Panc1 (cell line): Measurements from ENCODE around the gene RSPH4A. TPM values are rescaled to one million over a fixed set of nuclear protein-coding genes. Genes with fewer than 3 reads are reported as not detected.

Experiments
- ATAC-seq: fragments of 200-7000 bp; cut with Tn5 transposase; 2 replicates; pipeline ENCODE4 v1.9.1; 2020; ENCODE audit warnings: mild to moderate bottlenecking, moderate library complexity
- BruUV-seq: library from RNA; stranded (reverse); fragments of 400-500 nt; replicated peaks from 2 replicates; lab custom pipeline; 2021; lab: Mats Ljungman, UMichigan
- CTCF ChIA-PET: fragments of 300-600 bp; sonication (Branson Sonifier 250); formaldehyde crosslinking; loops from one replicate; lab custom pipeline; 2022; ENCODE audit warnings: antibody characterized with exemption; lab: Charles Lee
- POLR2A ChIA-PET: fragments of 300-600 bp; sonication (Branson Sonifier 250); formaldehyde crosslinking; loops from one replicate; lab custom pipeline; 2022; ENCODE audit warnings: antibody characterized with exemption; lab: Charles Lee
- DNase-seq: peaks from one replicate; pipeline ENCODE4 v3.0.0-alpha.2; 2010; ENCODE audit warnings: low read depth, low spot score
- H3K27ac ChIP-seq: 2 replicates; pipeline ENCODE4 v1.5.1; 2011; ENCODE audit warnings: mild to moderate bottlenecking, low read length, inconsistent platforms
- H3K27me3 ChIP-seq: fragments of 200-500 bp; sonication (Bioruptor generic); 2 replicates; pipeline ENCODE4 v1.6.0; 2014; ENCODE audit warnings: low read length, inconsistent platforms; ENCODE audit not compliant: control insufficient read depth, insufficient read depth
- H3K36me3 ChIP-seq: fragments of 200-500 bp; sonication (Bioruptor generic); 2 replicates; pipeline ENCODE4 v1.5.1; 2014; ENCODE audit warnings: inconsistent platforms, mild to moderate bottlenecking, low read length, moderate library complexity; ENCODE audit not compliant: control insufficient read depth, insufficient read depth
- H3K4me1 ChIP-seq: 2 replicates; pipeline ENCODE4 v1.5.1; 2011; ENCODE audit warnings: inconsistent platforms, mild to moderate bottlenecking, low read length, moderate library complexity; ENCODE audit not compliant: control insufficient read depth, insufficient read depth
- H3K4me3 ChIP-seq, 2 experiments: 2 replicates each; pipeline ENCODE4 v1.5.1; 2011 to 2012; ENCODE audit warnings: low read depth in 2 of 2, low read length in 2 of 2, mild to moderate bottlenecking in 2 of 2, inconsistent platforms in 1 of 2, moderate library complexity in 1 of 2
- H3K9me3 ChIP-seq: fragments of 200-500 bp; sonication (Bioruptor generic); 2 replicates; pipeline ENCODE4 v1.5.1; 2014; ENCODE audit warnings: low read depth, mild to moderate bottlenecking, inconsistent platforms, low read length, moderate library complexity; ENCODE audit not compliant: control insufficient read depth, insufficient read depth
- POLR2AphosphoS5 ChIP-seq: IDR thresholded peaks from 2 replicates; pipeline ENCODE4 v1.6.1; 2012; ENCODE audit warnings: mild to moderate bottlenecking, low read depth, low read length, moderate library complexity
- SIN3A ChIP-seq: IDR thresholded peaks from 2 replicates; pipeline ENCODE4 v1.6.1; 2012; ENCODE audit warnings: low read depth, mild to moderate bottlenecking, low read length, moderate library complexity, borderline replicate concordance; ENCODE audit not compliant: insufficient read depth
- TCF7L2 ChIP-seq: IDR thresholded peaks from 2 replicates; pipeline ENCODE4 v1.6.1; 2011; ENCODE audit warnings: mild to moderate bottlenecking, low read depth, low read length, inconsistent platforms
- in situ Hi-C: cut with HindIII; loops from 2 replicates; pipeline ENCODE4 v1.10.0; 2016; ENCODE audit warnings: low sequenced_read_pairs, low pct_unique_long_range_greater_than_20kb
- intact Hi-C: fragments of 100-400 bp; cut with micrococcal nuclease; formaldehyde crosslinking; loops from one replicate; pipeline ENCODE4 v1.10.0; 2022; ENCODE audit not compliant: unreplicated experiment
- total RNA-seq: library from RNA; stranded (reverse); gene quantifications from one replicate; pipeline ENCODE4 v1.2.1, GENCODE V29; 2021; ENCODE audit not compliant: unreplicated experiment
- TF ChIP-seq, protein P1 (sequence below), 2 experiments: IDR thresholded peaks; 2 replicates each; pipeline ENCODE4 v1.6.1; 2011 to 2012; ENCODE audit warnings: low read depth in 2 of 2, control low read depth in 1 of 2, low read length in 1 of 2, mild to moderate bottlenecking in 1 of 2, moderate library complexity in 1 of 2; ENCODE audit not compliant: insufficient read depth in 1 of 2
- TF ChIP-seq, protein P2 (sequence below): fragments of 450-650 bp; IDR thresholded peaks from 2 replicates; pipeline ENCODE4 v1.5.1; 2017; ENCODE audit warnings: mild to moderate bottlenecking

The RSPH4A gene
- total RNA-seq, 1 experiment from 2014 or later: 0.44 TPM

DNA sequence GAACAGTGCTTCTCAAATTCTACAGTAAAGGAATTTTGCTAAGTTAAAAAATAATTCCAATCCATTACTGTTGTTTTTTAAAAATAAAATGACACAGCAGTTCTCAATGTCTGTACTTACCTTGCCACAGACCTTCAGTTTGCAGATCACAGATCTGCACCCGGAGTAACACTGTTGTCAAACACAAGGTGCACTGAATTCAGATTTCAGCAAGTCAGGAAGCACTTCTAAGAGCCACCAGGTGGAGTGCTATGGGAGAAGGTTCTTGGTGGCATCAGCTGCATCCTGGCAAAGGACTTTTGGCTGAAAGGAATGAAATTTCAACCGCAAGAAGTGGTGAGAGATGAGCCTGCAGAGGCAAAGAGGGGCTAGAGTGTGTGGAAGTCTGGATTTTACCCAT, 17.4 kb downstream of the RSPH4A start:
- CTCF ChIA-PET: interaction anchor here (0.6 kb wide), 1 partner anchor 128 kb away, joined by 3 read pairs; no protein-coding TSS in a partner anchor

DNA sequence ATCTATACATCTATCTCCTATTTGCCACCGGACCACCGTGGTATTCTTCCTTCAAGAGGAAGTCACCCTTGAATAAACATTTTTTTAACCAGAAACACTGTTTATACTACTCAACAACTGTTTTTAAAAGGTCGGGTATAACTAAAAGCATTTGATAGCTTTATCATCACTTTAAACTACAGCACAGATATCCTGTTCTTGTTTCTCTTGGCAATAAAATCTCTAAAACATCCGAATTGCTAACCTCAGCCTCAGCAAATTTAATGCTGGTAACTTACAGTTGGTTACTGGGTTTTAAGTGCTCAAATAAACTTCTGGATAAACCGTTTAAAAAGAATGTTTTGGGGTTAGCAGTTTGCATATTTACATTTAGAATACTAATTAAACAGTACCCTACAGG, 31.9 kb downstream of the RSPH4A start:
- TF ChIP-seq POLR2AphosphoS5 (no peak), TCF7L2 (no peak), SIN3A (no peak)
- TF ChIP-seq, protein P1, sequence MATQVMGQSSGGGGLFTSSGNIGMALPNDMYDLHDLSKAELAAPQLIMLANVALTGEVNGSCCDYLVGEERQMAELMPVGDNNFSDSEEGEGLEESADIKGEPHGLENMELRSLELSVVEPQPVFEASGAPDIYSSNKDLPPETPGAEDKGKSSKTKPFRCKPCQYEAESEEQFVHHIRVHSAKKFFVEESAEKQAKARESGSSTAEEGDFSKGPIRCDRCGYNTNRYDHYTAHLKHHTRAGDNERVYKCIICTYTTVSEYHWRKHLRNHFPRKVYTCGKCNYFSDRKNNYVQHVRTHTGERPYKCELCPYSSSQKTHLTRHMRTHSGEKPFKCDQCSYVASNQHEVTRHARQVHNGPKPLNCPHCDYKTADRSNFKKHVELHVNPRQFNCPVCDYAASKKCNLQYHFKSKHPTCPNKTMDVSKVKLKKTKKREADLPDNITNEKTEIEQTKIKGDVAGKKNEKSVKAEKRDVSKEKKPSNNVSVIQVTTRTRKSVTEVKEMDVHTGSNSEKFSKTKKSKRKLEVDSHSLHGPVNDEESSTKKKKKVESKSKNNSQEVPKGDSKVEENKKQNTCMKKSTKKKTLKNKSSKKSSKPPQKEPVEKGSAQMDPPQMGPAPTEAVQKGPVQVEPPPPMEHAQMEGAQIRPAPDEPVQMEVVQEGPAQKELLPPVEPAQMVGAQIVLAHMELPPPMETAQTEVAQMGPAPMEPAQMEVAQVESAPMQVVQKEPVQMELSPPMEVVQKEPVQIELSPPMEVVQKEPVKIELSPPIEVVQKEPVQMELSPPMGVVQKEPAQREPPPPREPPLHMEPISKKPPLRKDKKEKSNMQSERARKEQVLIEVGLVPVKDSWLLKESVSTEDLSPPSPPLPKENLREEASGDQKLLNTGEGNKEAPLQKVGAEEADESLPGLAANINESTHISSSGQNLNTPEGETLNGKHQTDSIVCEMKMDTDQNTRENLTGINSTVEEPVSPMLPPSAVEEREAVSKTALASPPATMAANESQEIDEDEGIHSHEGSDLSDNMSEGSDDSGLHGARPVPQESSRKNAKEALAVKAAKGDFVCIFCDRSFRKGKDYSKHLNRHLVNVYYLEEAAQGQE (IDR thresholded peaks at IDR 0.05; ENCODE audit: insufficient read depth in 1 of 2, low read depth in 2 of 2, low read length in 1 of 2): no peak
- TF ChIP-seq, protein P2, sequence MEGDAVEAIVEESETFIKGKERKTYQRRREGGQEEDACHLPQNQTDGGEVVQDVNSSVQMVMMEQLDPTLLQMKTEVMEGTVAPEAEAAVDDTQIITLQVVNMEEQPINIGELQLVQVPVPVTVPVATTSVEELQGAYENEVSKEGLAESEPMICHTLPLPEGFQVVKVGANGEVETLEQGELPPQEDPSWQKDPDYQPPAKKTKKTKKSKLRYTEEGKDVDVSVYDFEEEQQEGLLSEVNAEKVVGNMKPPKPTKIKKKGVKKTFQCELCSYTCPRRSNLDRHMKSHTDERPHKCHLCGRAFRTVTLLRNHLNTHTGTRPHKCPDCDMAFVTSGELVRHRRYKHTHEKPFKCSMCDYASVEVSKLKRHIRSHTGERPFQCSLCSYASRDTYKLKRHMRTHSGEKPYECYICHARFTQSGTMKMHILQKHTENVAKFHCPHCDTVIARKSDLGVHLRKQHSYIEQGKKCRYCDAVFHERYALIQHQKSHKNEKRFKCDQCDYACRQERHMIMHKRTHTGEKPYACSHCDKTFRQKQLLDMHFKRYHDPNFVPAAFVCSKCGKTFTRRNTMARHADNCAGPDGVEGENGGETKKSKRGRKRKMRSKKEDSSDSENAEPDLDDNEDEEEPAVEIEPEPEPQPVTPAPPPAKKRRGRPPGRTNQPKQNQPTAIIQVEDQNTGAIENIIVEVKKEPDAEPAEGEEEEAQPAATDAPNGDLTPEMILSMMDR: no peak
- ChIA-PET POLR2A (no interaction called here), CTCF (no interaction called here)
- H3K27ac ChIP-seq: no peak overlapping the region
- BruUV-seq: no TSS peak
- ATAC-seq (no peak), DNase-seq (no peak)
- in situ Hi-C loops: no loop called here
- H3K4me3 ChIP-seq: no peak overlapping the region
- H3K4me1 ChIP-seq: no peaks in the 10 kb centered on the region
- H3K9me3 ChIP-seq: no peaks in the 10 kb centered on the region
- H3K27me3 ChIP-seq: no peaks in the 10 kb centered on the region
- H3K36me3 ChIP-seq: peaks cover 30% of the 10 kb centered on the region
- intact Hi-C loops: no loop called here

More for the DNA sequence above, 17.4 kb downstream of the RSPH4A start:
- ATAC-seq (peak; percentile 71; the same call in 1 of the 2 replicates), DNase-seq (no peak)
- no peak overlapping the region for H3K27ac ChIP-seq
- H3K4me1 ChIP-seq: no peaks in the 10 kb centered on the region
- peaks cover 4% of the 10 kb centered on the region; the same call in 1 of the 2 replicates for H3K36me3 ChIP-seq
- BruUV-seq: no TSS peak
- intact Hi-C loops (no loop called here), in situ Hi-C loops (no loop called here)
- H3K4me3 ChIP-seq: no peak overlapping the region
- TF ChIP-seq SIN3A: no peak
- TF ChIP-seq, protein P1 (IDR thresholded peaks at IDR 0.05; ENCODE audit: insufficient read depth in 1 of 2, low read depth in 2 of 2, low read length in 1 of 2): no peak
- TF ChIP-seq, protein P2: peak; percentile 73
- POLR2A ChIA-PET: no interaction called here
- no peaks in the 10 kb centered on the region for H3K9me3 ChIP-seq
- no peaks in the 10 kb centered on the region for H3K27me3 ChIP-seq
